Stimulated activated CD4-positive, alpha-beta T cell treated with anti-CD3 and anti-CD28 coated beads, TNF-alpha, amount 100 ng/mL, for 4 hours (primary cell): ENCODE data around the gene DNM3.

Experiments used
- DNase-seq, 3 experiments: peaks; one replicate each; pipeline ENCODE4 v3.0.0-alpha.2; 2020; ENCODE audit warnings: low read depth in 3 of 3

Gene DNM3

GRCh38 chr1:172325531-172325930, 484.2 kb downstream of the DNM3 start:
- no peak for DNase-seq

- DNase-seq, result no peak
Measured at GRCh38 chr1:172326136-172326535, 484.8 kb downstream of the DNM3 start.

GRCh38 chr1:172328266-172328665, 487.0 kb downstream of the DNM3 start:
- DNase-seq, result no peak

- DNase-seq, result no peak
Measured at GRCh38 chr1:172332230-172332629, 490.9 kb downstream of the DNM3 start.

- no peak for DNase-seq
Measured at GRCh38 chr1:172335377-172335776, 494.1 kb downstream of the DNM3 start.

GRCh38 chr1:172338295-172338735, 497.0 kb downstream of the DNM3 start:
- DNase-seq, result no peak

- no peak for DNase-seq
Measured at GRCh38 chr1:172339842-172340241, 498.5 kb downstream of the DNM3 start.

- DNase-seq, result no peak
Measured at GRCh38 chr1:172340520-172340919, 499.2 kb downstream of the DNM3 start.

GRCh38 chr1:172341697-172342096, 500.4 kb downstream of the DNM3 start:
- no peak for DNase-seq

GRCh38 chr1:172342584-172343239, 501.4 kb downstream of the DNM3 start:
- no peak for DNase-seq

GRCh38 chr1:172343240-172344160, 502.2 kb downstream of the DNM3 start:
- DNase-seq, result no peak

- DNase-seq, result no peak
Measured at GRCh38 chr1:172344444-172344843, 503.1 kb downstream of the DNM3 start.

GRCh38 chr1:172345077-172345476, 503.8 kb downstream of the DNM3 start:
- DNase-seq, result no peak

- no peak for DNase-seq
Measured at GRCh38 chr1:172347416-172347815, 506.1 kb downstream of the DNM3 start.

- no peak for DNase-seq
Measured at GRCh38 chr1:172350856-172351255, 509.6 kb downstream of the DNM3 start.

GRCh38 chr1:172351346-172351745, 510.0 kb downstream of the DNM3 start:
- DNase-seq, result no peak

GRCh38 chr1:172351754-172352161, 510.5 kb downstream of the DNM3 start:
- no peak for DNase-seq

GRCh38 chr1:172352435-172352834, 511.1 kb downstream of the DNM3 start:
- DNase-seq, result no peak

- DNase-seq, result no peak
Measured at GRCh38 chr1:172354291-172355274, 513.3 kb downstream of the DNM3 start.

GRCh38 chr1:172356620-172357019, 515.3 kb downstream of the DNM3 start:
- DNase-seq, result no peak

GRCh38 chr1:172357753-172358385, 516.6 kb downstream of the DNM3 start:
- no peak for DNase-seq
